Stimulated activated CD4-positive, alpha-beta T cell treated with anti-CD3 and anti-CD28 coated beads, Interleukin-4, amount 100 ng/mL, for 48 hours (primary cell): ENCODE data around the gene JMJD4.

Source experiments
- DNase-seq, 2 donors: peaks; one replicate each; pipeline ENCODE4 v3.0.0-alpha.2; 2020; ENCODE audit warnings: low read depth in 2 of 2

JMJD4 gene

DNA sequence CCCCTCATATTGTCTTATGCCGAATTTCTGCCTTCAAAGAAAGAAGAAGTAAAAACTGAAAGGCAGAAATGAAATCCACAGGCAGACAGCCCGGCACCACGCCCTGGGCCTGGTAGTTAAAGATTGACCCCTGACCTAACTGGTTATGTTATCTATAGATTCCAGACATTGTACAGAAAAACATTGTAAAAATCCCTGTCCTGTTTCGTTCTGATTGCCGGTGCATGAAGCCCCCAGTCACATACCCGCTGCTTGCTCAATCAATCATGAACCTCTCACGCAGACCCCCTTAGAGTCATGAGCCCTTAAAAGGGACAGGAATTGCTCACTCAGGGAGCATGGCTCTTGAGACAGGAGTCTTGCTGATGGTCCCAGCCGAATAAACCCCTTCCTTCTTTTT is 49.3 kb downstream of the JMJD4 start:
- no peak for DNase-seq
